ENCODE results near the gene SUMO4. TPM values are rescaled to one million over a fixed set of nuclear protein-coding genes. Genes with fewer than 3 reads are reported as not detected.

SUMO4 gene
- total and polyA plus RNA-seq, 4 donors, result 0.65 to 5.8 (median 3.4) TPM

DNA sequence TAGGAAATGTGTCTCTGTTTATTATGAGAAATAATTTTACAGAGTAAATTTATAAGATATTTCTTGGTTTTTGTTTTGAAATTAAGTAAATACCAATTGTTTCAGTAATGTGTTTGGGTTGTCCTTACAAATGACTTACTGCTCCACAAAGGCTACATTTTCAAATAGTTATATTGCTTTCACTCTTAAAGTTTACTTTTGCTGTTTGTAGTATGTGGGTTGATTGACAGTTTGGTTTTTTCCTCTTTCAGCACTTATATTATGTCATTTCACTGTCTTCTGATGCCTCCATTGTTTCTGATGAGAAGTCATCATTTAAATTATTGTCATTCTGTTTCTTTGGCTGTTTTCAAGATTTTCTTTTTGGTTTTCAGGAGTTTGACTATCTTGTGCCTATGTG is 34.9 kb upstream of the SUMO4 start:
- Histone ChIP-seq H3K27ac (ENCODE audit: low read depth, low read length) (no peak overlapping the region), H3K4me1 (ENCODE audit: control insufficient read depth, insufficient read depth, low read length) (no peaks in the 10 kb centered on the region), H3K36me3 (ENCODE audit: control insufficient read depth, insufficient read depth, low read length) (no peaks in the 10 kb centered on the region), H3K9me3 (ENCODE audit: control insufficient read depth, insufficient read depth, low read length) (no peaks in the 10 kb centered on the region), H3K27me3 (ENCODE audit: control insufficient read depth, insufficient read depth, low read length) (no peaks in the 10 kb centered on the region), H3K4me3 (ENCODE audit: low read depth, low read length) (no peak overlapping the region)
- no peak for DNase-seq (ENCODE audit: low read depth in 4 of 6, low spot score in 6 of 6)

DNA sequence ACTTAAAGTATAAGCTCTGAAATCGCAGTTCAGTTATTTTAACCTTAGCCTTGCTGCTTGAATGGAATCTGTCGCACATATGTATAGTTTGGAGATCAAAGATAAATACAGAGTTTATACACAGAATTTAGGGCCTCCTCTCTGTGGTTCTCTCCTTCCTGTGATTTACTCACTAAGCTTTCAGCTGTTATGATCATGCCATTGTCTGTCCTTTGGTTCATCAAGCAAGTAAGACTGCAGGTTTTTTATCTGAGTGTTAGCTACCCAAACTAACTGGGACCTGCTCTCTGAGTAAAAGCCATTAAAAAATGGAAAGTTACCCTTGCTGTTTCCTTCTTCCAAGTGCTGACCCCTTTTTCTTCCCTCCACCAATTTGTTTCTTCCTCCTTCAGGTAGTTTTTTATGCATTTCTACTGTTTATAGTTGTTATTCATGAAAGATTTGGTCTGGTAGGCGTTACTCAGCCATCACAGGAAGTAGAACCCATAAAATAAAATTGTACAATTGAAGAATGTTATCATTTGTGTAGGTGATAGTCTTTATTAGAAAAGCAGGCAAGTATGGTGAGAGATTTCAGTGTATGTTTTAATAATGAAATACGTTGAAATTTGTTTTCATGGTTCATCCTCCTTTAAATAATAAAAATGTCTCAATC is 33.7 kb upstream of the SUMO4 start:
- no peaks in the 10 kb centered on the region for H3K27me3 ChIP-seq (ENCODE audit: control insufficient read depth, insufficient read depth, low read length)
- H3K9me3 ChIP-seq (ENCODE audit: control insufficient read depth, insufficient read depth, low read length), result no peaks in the 10 kb centered on the region
- no peaks in the 10 kb centered on the region for H3K4me1 ChIP-seq (ENCODE audit: control insufficient read depth, insufficient read depth, low read length)
- no peaks in the 10 kb centered on the region for H3K36me3 ChIP-seq (ENCODE audit: control insufficient read depth, insufficient read depth, low read length)
- no peak for DNase-seq (ENCODE audit: low read depth in 4 of 6, low spot score in 6 of 6)
- no CpG with 5 or more reads among the region's 4 CpGs for WGBS (ENCODE audit: insufficient coverage)
- no peak overlapping the region for H3K4me3 ChIP-seq (ENCODE audit: low read depth, low read length)
- no peak overlapping the region for H3K27ac ChIP-seq (ENCODE audit: low read depth, low read length)

DNA sequence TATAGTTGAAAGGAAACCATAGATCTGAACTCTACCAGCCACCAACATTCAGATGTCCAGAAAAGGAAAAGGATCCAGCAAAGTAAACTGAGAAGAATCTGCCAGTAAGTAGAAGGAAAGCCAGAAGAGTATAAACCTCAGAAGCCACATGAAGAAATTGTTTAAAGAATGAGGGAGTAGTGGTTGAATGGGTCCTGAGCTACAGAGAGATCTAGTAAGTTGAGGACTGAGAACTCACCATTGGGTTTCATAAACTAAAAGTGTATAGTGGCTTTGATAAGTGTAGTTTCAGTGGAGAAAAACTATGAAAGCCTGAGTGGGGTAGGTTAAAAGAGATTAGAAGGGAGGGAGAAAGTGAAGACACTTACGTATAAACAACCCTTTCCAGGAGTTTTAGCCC is 32.0 kb upstream of the SUMO4 start:
- H3K4me3 ChIP-seq (ENCODE audit: low read depth, low read length), result no peak overlapping the region
- no peaks in the 10 kb centered on the region for H3K4me1 ChIP-seq (ENCODE audit: control insufficient read depth, insufficient read depth, low read length)
- H3K27ac ChIP-seq (ENCODE audit: low read depth, low read length), result no peak overlapping the region
- no peak for DNase-seq (ENCODE audit: low read depth in 4 of 6, low spot score in 6 of 6)
- WGBS (ENCODE audit: insufficient coverage), result no CpG with 5 or more reads among the region's 1 CpG
- H3K27me3 ChIP-seq (ENCODE audit: control insufficient read depth, insufficient read depth, low read length), result no peaks in the 10 kb centered on the region
- no peaks in the 10 kb centered on the region for H3K9me3 ChIP-seq (ENCODE audit: control insufficient read depth, insufficient read depth, low read length)
- H3K36me3 ChIP-seq (ENCODE audit: control insufficient read depth, insufficient read depth, low read length), result no peaks in the 10 kb centered on the region

DNA sequence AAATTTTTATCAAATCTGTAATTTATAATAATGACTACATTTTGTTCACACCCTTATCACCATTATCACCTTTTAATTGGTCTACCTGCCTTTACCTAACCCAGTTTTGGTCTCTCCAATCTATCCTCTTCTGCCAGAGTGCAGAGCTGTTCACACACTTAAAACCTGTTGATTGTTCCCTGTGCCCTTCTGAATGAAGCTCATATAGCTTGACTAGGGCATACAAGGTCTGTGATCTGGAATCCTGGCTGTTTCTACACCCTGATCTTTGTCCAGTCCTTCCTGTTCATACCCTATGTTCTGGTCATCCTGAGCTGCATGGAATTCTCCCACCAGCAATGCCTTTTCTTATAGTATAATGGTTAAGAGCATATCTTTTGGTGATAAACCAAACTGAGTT is 28.9 kb upstream of the SUMO4 start:
- no peak overlapping the region for H3K4me3 ChIP-seq (ENCODE audit: low read depth, low read length)
- no peak for DNase-seq (ENCODE audit: low read depth in 4 of 6, low spot score in 6 of 6)
- no peaks in the 10 kb centered on the region for H3K27me3 ChIP-seq (ENCODE audit: control insufficient read depth, insufficient read depth, low read length)
- peaks cover 2% of the 10 kb centered on the region for H3K36me3 ChIP-seq (ENCODE audit: control insufficient read depth, insufficient read depth, low read length)
- no peaks in the 10 kb centered on the region for H3K9me3 ChIP-seq (ENCODE audit: control insufficient read depth, insufficient read depth, low read length)
- no peak overlapping the region for H3K27ac ChIP-seq (ENCODE audit: low read depth, low read length)
- H3K4me1 ChIP-seq (ENCODE audit: control insufficient read depth, insufficient read depth, low read length), result no peaks in the 10 kb centered on the region

DNA sequence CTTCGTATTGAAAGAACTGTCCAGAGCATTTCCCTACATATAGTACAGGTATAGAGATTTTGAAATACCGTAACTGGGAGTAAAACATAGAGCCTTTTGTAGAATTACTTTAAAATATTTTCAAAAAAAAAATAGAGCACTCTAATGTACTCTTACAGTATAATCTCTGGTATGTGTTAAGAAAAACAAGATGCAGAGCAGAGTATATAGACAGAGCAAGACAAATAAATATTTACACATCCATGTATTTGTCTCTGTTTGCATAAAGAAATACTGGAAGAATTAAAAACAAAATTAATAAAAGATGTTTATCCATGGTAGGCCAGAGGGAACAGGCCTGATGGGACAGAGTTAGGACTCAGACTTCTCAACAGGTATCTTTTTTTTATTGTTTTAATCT is 28.0 kb upstream of the SUMO4 start:
- DNase-seq (ENCODE audit: low read depth in 4 of 6, low spot score in 6 of 6), result no peak
- Histone ChIP-seq H3K4me1 (ENCODE audit: control insufficient read depth, insufficient read depth, low read length) (no peaks in the 10 kb centered on the region), H3K27ac (ENCODE audit: low read depth, low read length) (no peak overlapping the region), H3K36me3 (ENCODE audit: control insufficient read depth, insufficient read depth, low read length) (peaks cover 2% of the 10 kb centered on the region), H3K27me3 (ENCODE audit: control insufficient read depth, insufficient read depth, low read length) (no peaks in the 10 kb centered on the region), H3K9me3 (ENCODE audit: control insufficient read depth, insufficient read depth, low read length) (no peaks in the 10 kb centered on the region), H3K4me3 (ENCODE audit: low read depth, low read length) (no peak overlapping the region)
- no CpG with 5 or more reads among the region's 2 CpGs for WGBS (ENCODE audit: insufficient coverage)

DNA sequence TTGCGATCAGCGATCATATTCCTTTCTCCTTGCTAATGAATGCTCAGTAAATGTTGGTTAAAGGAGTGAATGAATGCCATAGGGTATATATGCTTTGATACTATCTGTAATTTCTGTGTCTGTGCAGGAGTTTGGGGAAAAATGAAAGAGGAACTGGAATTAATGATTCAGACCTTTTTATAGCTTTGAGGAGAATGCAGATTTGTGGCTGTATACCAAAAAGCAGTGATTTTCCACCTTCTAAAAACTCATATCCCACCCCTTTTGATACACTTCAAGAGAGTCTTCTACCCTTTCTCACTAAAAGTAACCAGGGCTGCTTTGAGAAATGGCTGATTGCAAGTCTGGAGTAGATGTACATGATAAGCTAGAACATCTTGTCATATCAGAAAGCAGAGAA is 26.6 kb upstream of the SUMO4 start:
- Histone ChIP-seq H3K4me3 (ENCODE audit: low read depth, low read length) (no peak overlapping the region), H3K36me3 (ENCODE audit: control insufficient read depth, insufficient read depth, low read length) (peaks cover 8% of the 10 kb centered on the region), H3K27me3 (ENCODE audit: control insufficient read depth, insufficient read depth, low read length) (no peaks in the 10 kb centered on the region), H3K9me3 (ENCODE audit: control insufficient read depth, insufficient read depth, low read length) (no peaks in the 10 kb centered on the region), H3K4me1 (ENCODE audit: control insufficient read depth, insufficient read depth, low read length) (no peaks in the 10 kb centered on the region), H3K27ac (ENCODE audit: low read depth, low read length) (no peak overlapping the region)
- WGBS (ENCODE audit: insufficient coverage), result no CpG with 5 or more reads among the region's 2 CpGs
- DNase-seq (ENCODE audit: low read depth in 4 of 6, low spot score in 6 of 6), result no peak

DNA sequence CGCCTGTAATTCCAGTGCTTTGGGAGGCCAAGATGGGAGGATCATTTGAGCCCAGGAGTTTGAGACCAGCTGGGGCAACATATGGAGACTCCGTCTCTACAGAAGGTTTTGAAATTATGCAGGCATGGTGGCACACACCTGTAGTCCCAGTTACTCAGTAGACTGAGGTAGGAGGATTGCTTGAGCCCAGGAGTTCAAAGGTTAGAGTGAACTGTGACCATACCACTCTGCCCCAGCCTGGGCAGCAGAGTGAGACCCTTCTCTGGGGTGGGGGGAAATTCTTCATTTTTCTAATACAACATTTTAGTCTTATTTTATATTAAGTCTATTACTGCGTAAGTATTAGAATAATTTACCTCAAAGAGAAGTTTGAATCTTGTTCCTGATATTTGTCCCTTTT is 20.1 kb upstream of the SUMO4 start:
- no peaks in the 10 kb centered on the region for H3K4me1 ChIP-seq (ENCODE audit: control insufficient read depth, insufficient read depth, low read length)
- DNase-seq (ENCODE audit: low read depth in 4 of 6, low spot score in 6 of 6), result no peak
- no peaks in the 10 kb centered on the region for H3K9me3 ChIP-seq (ENCODE audit: control insufficient read depth, insufficient read depth, low read length)
- no peak overlapping the region for H3K4me3 ChIP-seq (ENCODE audit: low read depth, low read length)
- no peaks in the 10 kb centered on the region for H3K27me3 ChIP-seq (ENCODE audit: control insufficient read depth, insufficient read depth, low read length)
- H3K36me3 ChIP-seq (ENCODE audit: control insufficient read depth, insufficient read depth, low read length), result peaks cover 26% of the 10 kb centered on the region
- H3K27ac ChIP-seq (ENCODE audit: low read depth, low read length), result no peak overlapping the region
- WGBS (ENCODE audit: insufficient coverage), result 100% methylated on average over 2 of the region's 3 CpGs

DNA sequence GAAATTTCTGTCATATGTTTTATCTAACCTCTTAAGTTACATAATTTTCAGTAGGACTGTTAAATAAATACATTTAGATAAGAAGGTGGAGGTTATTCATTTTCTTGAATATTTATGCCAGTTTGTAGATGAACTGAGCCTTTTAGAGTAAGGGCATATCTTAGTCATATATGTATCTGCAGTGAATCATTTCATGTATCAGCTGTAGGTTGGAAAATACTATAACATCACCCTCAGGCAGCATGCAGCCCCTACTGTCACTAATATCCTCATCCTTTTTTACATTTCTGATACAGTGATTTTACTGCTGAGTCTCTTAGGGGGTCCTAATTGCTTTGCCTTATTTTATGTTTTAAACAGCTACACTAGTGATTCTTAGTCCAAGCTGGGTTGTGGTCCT is 19.5 kb upstream of the SUMO4 start:
- no peaks in the 10 kb centered on the region for H3K27me3 ChIP-seq (ENCODE audit: control insufficient read depth, insufficient read depth, low read length)
- no peaks in the 10 kb centered on the region for H3K9me3 ChIP-seq (ENCODE audit: control insufficient read depth, insufficient read depth, low read length)
- peaks cover 26% of the 10 kb centered on the region for H3K36me3 ChIP-seq (ENCODE audit: control insufficient read depth, insufficient read depth, low read length)
- peak in 1 of 6 donors; percentile 21 for DNase-seq (ENCODE audit: low read depth in 4 of 6, low spot score in 6 of 6)
- no peak overlapping the region for H3K27ac ChIP-seq (ENCODE audit: low read depth, low read length)
- no peak overlapping the region for H3K4me3 ChIP-seq (ENCODE audit: low read depth, low read length)
- no peaks in the 10 kb centered on the region for H3K4me1 ChIP-seq (ENCODE audit: control insufficient read depth, insufficient read depth, low read length)

DNA sequence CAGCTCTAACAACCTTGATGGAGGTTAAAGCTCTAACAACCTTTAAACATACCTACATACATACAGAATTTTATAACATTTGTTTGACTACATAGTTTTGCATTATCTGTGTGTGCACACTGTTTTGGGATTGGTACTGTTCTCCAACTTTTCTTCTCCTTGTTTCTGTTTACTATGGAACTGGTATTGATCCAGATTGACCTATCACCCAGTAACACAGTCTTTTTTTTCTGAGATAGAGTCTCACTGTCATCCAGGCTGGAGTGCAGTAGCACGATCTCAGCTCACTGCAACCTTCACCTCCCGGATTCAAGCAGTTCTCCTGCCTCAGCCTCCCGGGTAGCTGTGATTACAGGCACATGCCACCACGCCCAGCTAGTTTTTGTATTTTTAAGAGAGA is 16.7 kb upstream of the SUMO4 start:
- no peaks in the 10 kb centered on the region for H3K4me1 ChIP-seq (ENCODE audit: control insufficient read depth, insufficient read depth, low read length)
- DNase-seq (ENCODE audit: low read depth in 4 of 6, low spot score in 6 of 6), result no peak
- WGBS (ENCODE audit: insufficient coverage), result 84% methylated on average over 3 of the region's 4 CpGs
- H3K36me3 ChIP-seq (ENCODE audit: control insufficient read depth, insufficient read depth, low read length), result peaks cover 21% of the 10 kb centered on the region
- no peaks in the 10 kb centered on the region for H3K9me3 ChIP-seq (ENCODE audit: control insufficient read depth, insufficient read depth, low read length)
- H3K4me3 ChIP-seq (ENCODE audit: low read depth, low read length), result no peak overlapping the region
- H3K27me3 ChIP-seq (ENCODE audit: control insufficient read depth, insufficient read depth, low read length), result no peaks in the 10 kb centered on the region
- H3K27ac ChIP-seq (ENCODE audit: low read depth, low read length), result no peak overlapping the region

DNA sequence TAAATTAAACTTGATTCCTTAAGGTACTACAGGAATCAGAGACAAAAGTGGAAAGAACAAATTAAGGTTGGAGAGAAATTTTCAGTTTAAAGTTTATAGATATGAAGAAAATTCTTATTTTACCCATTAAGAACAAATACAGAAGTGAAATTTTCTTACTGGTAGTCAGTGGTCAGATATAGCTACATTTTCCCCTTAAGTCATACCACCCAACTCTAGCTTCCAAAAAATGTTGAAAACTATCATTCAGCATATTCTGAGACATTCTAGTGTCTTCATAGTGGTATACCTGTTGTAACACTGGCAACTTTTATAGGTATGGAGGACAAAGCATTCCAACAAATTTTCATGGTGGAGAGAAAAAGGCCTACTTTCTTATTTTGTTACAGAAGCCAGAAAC is 15.6 kb upstream of the SUMO4 start:
- no peaks in the 10 kb centered on the region for H3K27me3 ChIP-seq (ENCODE audit: control insufficient read depth, insufficient read depth, low read length)
- no peaks in the 10 kb centered on the region for H3K9me3 ChIP-seq (ENCODE audit: control insufficient read depth, insufficient read depth, low read length)
- H3K4me1 ChIP-seq (ENCODE audit: control insufficient read depth, insufficient read depth, low read length), result no peaks in the 10 kb centered on the region
- no peak overlapping the region for H3K4me3 ChIP-seq (ENCODE audit: low read depth, low read length)
- peaks cover 14% of the 10 kb centered on the region for H3K36me3 ChIP-seq (ENCODE audit: control insufficient read depth, insufficient read depth, low read length)
- no peak overlapping the region for H3K27ac ChIP-seq (ENCODE audit: low read depth, low read length)
- DNase-seq (ENCODE audit: low read depth in 4 of 6, low spot score in 6 of 6), result no peak
